HEK293 (cell line): ENCODE results near the gene SURF1.

ENCODE experiments used
- EGR2 ChIP-seq: fragments of 450-650 bp; formaldehyde crosslinking; IDR thresholded peaks from 2 replicates; pipeline ENCODE4 v1.5.1; 2016; ENCODE audit warnings: low read depth, missing biosample characterization, missing genetic modification characterization
- HIC1 ChIP-seq: fragments of 450-650 bp; formaldehyde crosslinking; IDR thresholded peaks from 2 replicates; pipeline ENCODE4 v1.5.1; 2016; ENCODE audit warnings: missing biosample characterization, missing genetic modification characterization
- HOXC10 ChIP-seq: sonication (generic); formaldehyde crosslinking; IDR thresholded peaks from 2 replicates; pipeline ENCODE4 v1.8.1; 2023; ENCODE audit warnings: mild to moderate bottlenecking, missing genetic modification reagents
- HOXD13 ChIP-seq: sonication (generic); formaldehyde crosslinking; IDR thresholded peaks from 2 replicates; pipeline ENCODE4 v1.8.0; 2022; ENCODE audit warnings: missing genetic modification reagents, borderline replicate concordance
- PATZ1 ChIP-seq: fragments of 450-650 bp; formaldehyde crosslinking; IDR thresholded peaks from 2 replicates; pipeline ENCODE4 v1.5.1; 2016; ENCODE audit warnings: missing biosample characterization, missing genetic modification characterization
- PBX3 ChIP-seq: sonication (generic); formaldehyde crosslinking; IDR thresholded peaks from 2 replicates; pipeline ENCODE4 v1.8.1; 2022; ENCODE audit warnings: mild to moderate bottlenecking, moderate library complexity, missing genetic modification reagents
- PRDM1 ChIP-seq: fragments of 450-650 bp; formaldehyde crosslinking; IDR thresholded peaks from 2 replicates; pipeline ENCODE4; 2016; ENCODE audit warnings: missing biosample characterization, missing genetic modification characterization
- PRDM4 ChIP-seq: fragments of 450-650 bp; formaldehyde crosslinking; IDR thresholded peaks from 2 replicates; pipeline ENCODE4 v1.5.1; 2017; ENCODE audit warnings: missing biosample characterization, missing genetic modification characterization
- RBAK ChIP-seq: fragments of 450-650 bp; formaldehyde crosslinking; IDR thresholded peaks from 2 replicates; pipeline ENCODE4 v1.5.1; 2016; ENCODE audit warnings: missing biosample characterization, missing genetic modification characterization
- SP2 ChIP-seq: fragments of 450-650 bp; formaldehyde crosslinking; IDR thresholded peaks from 2 replicates; pipeline ENCODE4 v1.5.1; 2016; ENCODE audit warnings: missing biosample characterization, missing genetic modification characterization
- SP7 ChIP-seq: fragments of 450-650 bp; formaldehyde crosslinking; IDR thresholded peaks from 2 replicates; pipeline ENCODE4 v1.5.1; 2016; ENCODE audit warnings: missing biosample characterization, missing genetic modification characterization
- ZBTB49 ChIP-seq: fragments of 450-650 bp; formaldehyde crosslinking; IDR thresholded peaks from 2 replicates; pipeline ENCODE4 v1.5.1; 2016; ENCODE audit warnings: missing biosample characterization, missing genetic modification characterization, low read depth
- ZFP37 ChIP-seq: fragments of 450-650 bp; formaldehyde crosslinking; IDR thresholded peaks from 2 replicates; pipeline ENCODE4 v1.5.1; 2016; ENCODE audit warnings: missing biosample characterization, missing genetic modification characterization
- ZNF140 ChIP-seq: fragments of 450-650 bp; formaldehyde crosslinking; IDR thresholded peaks from 2 replicates; pipeline ENCODE4 v1.5.1; 2016; ENCODE audit warnings: missing biosample characterization, missing genetic modification characterization
- ZNF155 ChIP-seq: fragments of 450-650 bp; formaldehyde crosslinking; IDR thresholded peaks from 2 replicates; pipeline ENCODE4 v1.5.1; 2016; ENCODE audit warnings: missing biosample characterization, missing genetic modification characterization
- ZNF211 ChIP-seq: fragments of 450-650 bp; formaldehyde crosslinking; IDR thresholded peaks from 2 replicates; pipeline ENCODE4 v1.5.1; 2016; ENCODE audit warnings: low read depth, missing biosample characterization, missing genetic modification characterization
- ZNF239 ChIP-seq: fragments of 450-650 bp; formaldehyde crosslinking; IDR thresholded peaks from 2 replicates; pipeline ENCODE4 v1.5.1; 2016; ENCODE audit warnings: missing biosample characterization, missing genetic modification characterization
- ZNF404 ChIP-seq: fragments of 450-650 bp; formaldehyde crosslinking; IDR thresholded peaks from 2 replicates; pipeline ENCODE4 v1.5.1; 2017; ENCODE audit warnings: missing biosample characterization, missing genetic modification characterization
- ZNF416 ChIP-seq: fragments of 450-650 bp; formaldehyde crosslinking; IDR thresholded peaks from 2 replicates; pipeline ENCODE4 v1.5.1; 2016; ENCODE audit warnings: missing biosample characterization, missing genetic modification characterization
- ZNF473 ChIP-seq: fragments of 450-650 bp; formaldehyde crosslinking; IDR thresholded peaks from 2 replicates; pipeline ENCODE4 v1.5.1; 2017; ENCODE audit warnings: missing biosample characterization, missing genetic modification characterization
- ZNF560 ChIP-seq: fragments of 450-650 bp; formaldehyde crosslinking; IDR thresholded peaks from 2 replicates; pipeline ENCODE4 v1.5.1; 2017; ENCODE audit warnings: missing biosample characterization, missing genetic modification characterization, borderline replicate concordance
- ZNF585B ChIP-seq: fragments of 450-650 bp; formaldehyde crosslinking; IDR thresholded peaks from 2 replicates; pipeline ENCODE4 v1.5.1; 2016; ENCODE audit warnings: missing biosample characterization, missing genetic modification characterization
- ZNF624 ChIP-seq: fragments of 450-650 bp; formaldehyde crosslinking; IDR thresholded peaks from 2 replicates; pipeline ENCODE4 v1.5.1; 2017; ENCODE audit warnings: missing biosample characterization, missing genetic modification characterization
- ZNF701 ChIP-seq: fragments of 450-650 bp; formaldehyde crosslinking; IDR thresholded peaks from 2 replicates; pipeline ENCODE4 v1.5.1; 2016; ENCODE audit warnings: missing biosample characterization, missing genetic modification characterization
- ZNF704 ChIP-seq: fragments of 450-650 bp; formaldehyde crosslinking; IDR thresholded peaks from 2 replicates; pipeline ENCODE4 v1.5.1; 2016; ENCODE audit warnings: missing biosample characterization, missing genetic modification characterization
- ZNF707 ChIP-seq: fragments of 450-650 bp; formaldehyde crosslinking; IDR thresholded peaks from 2 replicates; pipeline ENCODE4 v1.5.1; 2016; ENCODE audit warnings: missing biosample characterization, missing genetic modification characterization
- ZNF837 ChIP-seq: fragments of 450-650 bp; formaldehyde crosslinking; IDR thresholded peaks from 2 replicates; pipeline ENCODE4 v1.5.1; 2016; ENCODE audit warnings: missing biosample characterization, missing genetic modification characterization

Gene SURF1

GRCh38 chr9:133356391-133357091 lies at the start of gene SURF1, which contains the start of gene SURF2 (continued):
- TF ChIP-seq ZNF211 (tag by site-specific recombination) (no peak), SP7 (tag by site-specific recombination) (peak; percentile 53; the same call in 1 of the 2 replicates), ZNF155 (tag by site-specific recombination) (no peak), PBX3 (CRISPR knock-in tag) (no peak), ZNF624 (tag by site-specific recombination) (no peak), HOXC10 (CRISPR knock-in tag) (no peak), PRDM4 (tag by site-specific recombination) (peak; percentile 54; the same call in 1 of the 2 replicates), ZNF701 (tag by site-specific recombination) (no peak), ZNF837 (no peak), ZFP37 (tag by site-specific recombination) (0 out of 2 replicates have a peak, but pooled peaks have one; percentile 72), ZNF585B (no peak), EGR2 (tag by site-specific recombination) (peak; percentile 72), ZNF416 (no peak), ZBTB49 (tag by site-specific recombination) (no peak), HIC1 (tag by site-specific recombination) (peak; percentile 23; the same call in 1 of the 2 replicates), ZNF239 (peak; percentile 33; the same call in 1 of the 2 replicates), PRDM1 (no peak), PATZ1 (peak; percentile 92), SP2 (tag by site-specific recombination) (peak; percentile 59), ZNF560 (tag by site-specific recombination) (no peak), HOXD13 (CRISPR knock-in tag) (no peak), RBAK (tag by site-specific recombination) (no peak), ZNF707 (tag by site-specific recombination) (no peak), ZNF140 (tag by site-specific recombination) (no peak), ZNF704 (no peak), ZNF473 (tag by site-specific recombination) (no peak), ZNF404 (tag by site-specific recombination) (no peak)
